LNCaP clone FGC (cell line): ENCODE measurements around the gene KRT6B.

Experiments used
- DNase-seq: peaks from one replicate; pipeline ENCODE4 v3.0.0-alpha.2; 2011; ENCODE audit warnings: low read depth
- H3K4me3 ChIP-seq: 2 replicates; pipeline ENCODE4 v1.5.1; 2011; ENCODE audit warnings: mild to moderate bottlenecking, low read depth, low read length, control low read depth
- TF ChIP-seq, protein P1 (sequence below): IDR thresholded peaks from 2 replicates; pipeline ENCODE4 v1.5.1; 2012; ENCODE audit warnings: mild to moderate bottlenecking; ENCODE audit not compliant: control insufficient read depth, insufficient read depth; ENCODE audit errors: extremely low read depth

KRT6B gene

DNA sequence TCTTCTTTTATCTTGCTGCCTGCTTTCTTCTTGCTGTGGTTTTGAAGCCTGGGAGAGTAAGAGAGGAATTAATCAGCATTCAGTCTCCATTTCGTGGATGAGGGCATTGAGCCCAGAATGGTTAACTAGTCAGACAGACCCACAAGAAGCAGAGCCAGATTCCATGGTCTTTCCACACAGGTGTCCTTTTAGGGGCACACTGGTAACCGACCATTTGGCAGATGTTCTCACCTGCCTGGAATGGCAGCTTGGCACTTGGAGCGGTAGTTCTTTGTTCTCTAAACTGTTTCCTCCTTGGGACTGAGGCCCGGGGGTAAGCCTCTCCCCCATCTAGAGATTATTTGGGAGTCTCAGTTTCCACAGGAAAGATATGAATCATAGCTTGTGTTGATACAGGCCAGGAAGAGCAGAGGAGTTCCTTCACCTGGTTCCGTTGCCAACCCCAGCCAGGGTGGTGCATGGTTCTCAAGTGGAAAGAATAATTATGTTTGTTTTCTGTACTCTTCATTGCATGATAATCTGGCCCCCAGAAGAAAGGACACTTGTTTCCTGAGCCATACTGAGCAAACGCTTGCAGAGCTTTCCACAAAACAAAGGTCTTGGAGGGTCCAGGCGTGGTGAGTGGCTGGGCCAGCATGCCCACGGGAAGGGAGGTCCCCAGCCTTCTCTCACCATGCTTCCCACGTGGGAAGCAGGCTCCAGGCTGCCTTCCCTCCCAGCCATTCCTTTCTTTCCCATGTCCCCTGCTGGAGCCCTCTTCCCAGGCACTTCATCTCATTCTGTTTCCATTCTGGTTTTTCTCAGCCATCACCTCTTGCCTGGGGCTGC lies 15.7 kb downstream of the KRT6B start:
- no peak overlapping the region for H3K4me3 ChIP-seq
- TF ChIP-seq, protein P1, sequence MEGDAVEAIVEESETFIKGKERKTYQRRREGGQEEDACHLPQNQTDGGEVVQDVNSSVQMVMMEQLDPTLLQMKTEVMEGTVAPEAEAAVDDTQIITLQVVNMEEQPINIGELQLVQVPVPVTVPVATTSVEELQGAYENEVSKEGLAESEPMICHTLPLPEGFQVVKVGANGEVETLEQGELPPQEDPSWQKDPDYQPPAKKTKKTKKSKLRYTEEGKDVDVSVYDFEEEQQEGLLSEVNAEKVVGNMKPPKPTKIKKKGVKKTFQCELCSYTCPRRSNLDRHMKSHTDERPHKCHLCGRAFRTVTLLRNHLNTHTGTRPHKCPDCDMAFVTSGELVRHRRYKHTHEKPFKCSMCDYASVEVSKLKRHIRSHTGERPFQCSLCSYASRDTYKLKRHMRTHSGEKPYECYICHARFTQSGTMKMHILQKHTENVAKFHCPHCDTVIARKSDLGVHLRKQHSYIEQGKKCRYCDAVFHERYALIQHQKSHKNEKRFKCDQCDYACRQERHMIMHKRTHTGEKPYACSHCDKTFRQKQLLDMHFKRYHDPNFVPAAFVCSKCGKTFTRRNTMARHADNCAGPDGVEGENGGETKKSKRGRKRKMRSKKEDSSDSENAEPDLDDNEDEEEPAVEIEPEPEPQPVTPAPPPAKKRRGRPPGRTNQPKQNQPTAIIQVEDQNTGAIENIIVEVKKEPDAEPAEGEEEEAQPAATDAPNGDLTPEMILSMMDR = no peak
- no peak for DNase-seq

DNA sequence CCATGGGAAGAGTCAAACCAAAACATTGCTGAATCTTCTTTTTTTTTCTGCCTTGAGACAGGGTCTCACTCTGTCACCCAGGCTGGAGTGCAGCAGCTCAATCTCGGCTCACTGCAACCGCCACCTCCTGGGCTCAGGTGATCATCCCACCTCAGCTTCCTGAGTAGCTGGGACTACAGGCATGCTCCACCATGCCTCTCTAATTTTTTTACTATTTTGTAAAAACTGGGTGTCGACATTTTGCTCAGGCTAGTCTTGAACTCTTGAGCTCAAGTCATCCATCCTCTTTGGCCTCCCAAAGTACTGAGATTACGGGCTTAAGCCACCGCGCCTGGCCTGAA lies 16.3 kb downstream of the KRT6B start:
- DNase-seq = no peak
- TF ChIP-seq, protein P1 = no peak
- no peak overlapping the region for H3K4me3 ChIP-seq

DNA sequence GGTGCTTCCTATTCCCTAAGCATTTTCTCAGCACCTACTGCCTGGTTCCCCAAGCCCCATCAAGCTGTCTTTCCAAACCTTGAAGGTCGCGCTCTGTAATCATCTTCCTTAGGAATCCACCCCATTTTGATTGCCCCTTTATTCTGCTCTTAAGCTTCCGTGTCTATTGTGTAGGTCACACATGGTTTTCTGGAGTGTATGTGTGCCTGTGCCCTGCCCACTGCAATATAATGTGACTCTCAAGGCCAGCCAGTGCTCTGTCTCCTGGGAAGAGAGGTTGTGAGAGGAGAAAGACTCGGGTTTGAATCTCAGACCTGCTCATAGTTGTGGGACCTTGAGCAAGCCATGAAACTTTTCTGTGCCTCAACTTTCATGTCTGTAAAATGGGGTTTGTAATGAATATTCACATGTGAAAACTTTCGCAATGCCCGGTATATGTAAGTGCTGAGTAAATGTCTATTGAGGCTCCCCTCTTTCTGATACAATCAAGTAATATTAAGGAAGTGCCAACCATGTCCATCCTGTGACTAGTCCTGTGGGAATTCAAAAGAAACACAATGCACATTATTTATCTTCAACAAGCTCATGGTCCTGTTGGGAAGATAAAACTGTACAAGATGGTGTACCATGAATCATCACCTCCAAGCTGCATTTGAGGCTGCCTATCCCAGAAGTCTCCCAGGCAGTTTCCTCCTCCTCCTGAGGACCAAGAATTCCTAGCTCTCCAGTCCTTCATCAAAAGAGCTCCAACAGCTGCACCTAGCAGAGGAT lies 17.0 kb downstream of the KRT6B start:
- TF ChIP-seq, protein P1 = no peak
- no peak for DNase-seq
- H3K4me3 ChIP-seq = no peak overlapping the region

DNA sequence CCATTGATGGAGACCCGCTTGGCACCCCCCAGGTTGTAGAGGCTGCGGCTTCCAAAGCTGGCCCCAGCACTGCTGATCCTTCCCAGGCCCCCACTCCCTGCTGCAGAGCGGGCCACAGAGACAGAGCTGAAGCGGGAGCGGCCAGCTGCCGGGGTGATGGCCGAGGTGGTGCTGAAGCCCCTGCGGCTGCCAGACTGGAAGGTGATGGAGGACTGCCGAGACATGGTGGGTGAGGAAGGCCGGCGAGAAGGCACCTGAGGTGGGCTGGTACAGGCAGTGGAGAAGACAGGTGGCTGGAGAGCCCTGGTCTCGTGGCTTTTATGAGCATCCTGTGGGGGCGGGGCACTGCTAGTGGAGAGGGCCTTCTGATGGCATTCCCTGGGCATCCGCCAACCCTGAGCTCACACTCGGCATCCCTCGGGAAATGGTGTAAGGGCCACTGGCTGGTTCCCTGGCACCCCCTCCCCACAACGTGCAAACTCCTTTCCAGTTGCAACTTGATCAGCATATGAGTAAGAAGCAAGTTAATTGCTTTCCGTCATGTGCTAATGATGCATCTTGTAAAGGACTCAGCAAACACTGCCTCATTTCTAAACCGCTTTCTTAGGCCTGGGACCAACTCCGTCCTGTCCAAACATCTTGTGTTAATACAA lies 17.7 kb downstream of the KRT6B start, which contains the start of gene KRT75:
KRT75 (minus strand) TSS at position 291 of the 653 bp plus-strand sequence; CDS start at position 224, 67 bp downstream.
- TF ChIP-seq, protein P1 = no peak
- no peak within 1 kb of the TSS for H3K4me3 ChIP-seq
- DNase-seq = no peak

DNA sequence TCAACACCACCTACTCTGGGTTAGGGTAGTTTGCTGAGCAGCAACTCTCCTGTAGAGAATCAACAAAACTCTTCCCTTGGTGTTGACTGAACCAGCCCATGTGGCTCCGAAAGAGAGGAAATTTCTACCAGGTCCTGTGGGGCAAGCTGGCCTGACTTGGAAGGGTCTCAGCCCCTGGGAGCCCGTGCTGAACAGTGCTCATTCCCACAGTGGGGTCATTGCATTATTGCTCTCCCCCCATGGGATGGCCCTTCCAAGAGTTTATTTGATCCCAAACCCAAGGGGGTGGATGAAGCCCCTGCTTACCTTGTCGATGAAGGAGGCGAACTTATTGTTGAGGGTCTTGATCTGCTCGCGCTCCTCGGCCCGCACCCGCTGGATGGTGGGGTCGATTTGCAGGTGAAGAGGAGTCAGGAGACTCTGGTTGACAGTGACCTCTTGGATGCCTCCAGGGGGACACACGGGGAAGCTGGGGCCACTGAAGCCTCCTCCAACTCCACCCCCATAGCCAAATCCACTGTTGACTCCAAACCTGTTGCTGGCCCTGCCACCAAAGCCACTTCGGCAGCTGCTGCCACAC lies 18.4 kb downstream of the KRT6B start:
- no peak overlapping the region for H3K4me3 ChIP-seq
- TF ChIP-seq, protein P1 = no peak
- no peak for DNase-seq

DNA sequence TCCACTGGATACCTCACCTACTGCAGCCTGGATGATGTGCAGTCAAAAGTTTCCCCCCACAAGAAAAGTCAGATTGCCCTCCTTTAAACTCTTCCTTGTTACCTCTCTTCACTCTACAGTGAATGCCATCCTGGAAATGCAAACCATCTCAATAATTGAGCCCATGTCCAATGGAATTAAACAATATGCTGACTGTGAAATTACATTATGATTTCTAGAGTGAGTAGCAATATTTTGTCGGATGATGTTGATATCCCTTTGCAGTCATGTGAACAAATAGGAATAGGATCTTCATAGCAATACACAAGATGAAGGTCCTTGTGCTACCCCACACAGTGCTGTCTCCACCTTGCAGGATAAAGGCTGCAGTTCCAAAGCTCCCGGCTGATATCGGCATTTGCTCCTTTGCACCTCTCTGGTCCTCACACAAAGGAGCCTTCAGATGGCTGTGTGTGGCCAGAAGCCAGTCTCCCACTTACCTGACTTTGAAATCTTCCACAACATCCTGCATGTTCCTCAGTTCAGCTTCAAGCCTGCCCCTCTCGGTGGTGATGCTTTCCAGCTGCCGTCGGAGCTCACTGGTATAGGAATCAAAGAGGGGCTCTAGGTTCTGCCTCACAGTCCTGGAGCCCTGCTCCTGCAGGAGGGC lies 19.3 kb downstream of the KRT6B start:
- H3K4me3 ChIP-seq = no peak overlapping the region
- DNase-seq = no peak
- TF ChIP-seq, protein P1 = no peak
